ENCODE results near the gene TXNDC17.
"Not testable (repeated sequence)": the region's sequence is repeated elsewhere in the genome, so short reads cannot be mapped to it uniquely, and the experiment has no call there.

TXNDC17 gene

DNA sequence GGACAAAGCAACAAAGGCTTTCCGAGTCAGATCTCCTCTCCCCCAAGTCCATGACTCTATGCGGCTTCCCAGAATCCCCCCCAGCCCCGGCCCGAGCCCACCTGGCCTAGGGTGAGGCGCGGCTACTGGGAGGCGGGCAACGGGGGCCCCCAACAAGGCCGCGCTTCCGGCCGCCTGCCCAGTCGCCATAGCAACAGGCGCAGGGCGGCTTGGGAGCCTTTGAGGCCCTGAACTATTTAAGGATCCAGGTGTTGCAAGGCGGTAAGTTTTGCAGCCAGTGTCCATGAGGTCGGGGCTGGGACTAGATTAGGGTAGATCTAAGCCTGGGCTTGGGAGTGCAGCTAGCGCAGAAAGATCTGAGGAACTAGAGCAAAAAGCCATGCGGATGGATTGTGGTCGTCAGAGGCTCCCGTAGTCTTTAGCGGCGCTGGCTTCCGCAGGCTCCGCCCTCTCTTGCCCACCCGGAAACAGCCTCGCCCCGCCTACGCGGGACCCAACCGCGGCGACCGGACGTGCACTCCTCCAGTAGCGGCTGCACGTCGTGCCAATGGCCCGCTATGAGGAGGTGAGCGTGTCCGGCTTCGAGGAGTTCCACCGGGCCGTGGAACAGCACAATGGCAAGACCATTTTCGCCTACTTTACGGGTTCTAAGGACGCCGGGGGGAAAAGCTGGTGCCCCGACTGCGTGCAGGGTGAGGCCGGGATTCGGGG, at the start of gene TXNDC17, which contains the start of gene KIAA0753:
Gene TXNDC17, plus strand, starts transcription at position 525 of the 711 bp plus-strand sequence. Its CDS starts 23 bp downstream, at position 548.
Gene KIAA0753, minus strand, starts transcription at position 176 of the 711 bp plus-strand sequence. CDS start 5,608 bp downstream, outside the sequence.
- DNase-seq (ENCODE audit: low read depth in 2 of 2): peak; percentile 93 to 95

DNA sequence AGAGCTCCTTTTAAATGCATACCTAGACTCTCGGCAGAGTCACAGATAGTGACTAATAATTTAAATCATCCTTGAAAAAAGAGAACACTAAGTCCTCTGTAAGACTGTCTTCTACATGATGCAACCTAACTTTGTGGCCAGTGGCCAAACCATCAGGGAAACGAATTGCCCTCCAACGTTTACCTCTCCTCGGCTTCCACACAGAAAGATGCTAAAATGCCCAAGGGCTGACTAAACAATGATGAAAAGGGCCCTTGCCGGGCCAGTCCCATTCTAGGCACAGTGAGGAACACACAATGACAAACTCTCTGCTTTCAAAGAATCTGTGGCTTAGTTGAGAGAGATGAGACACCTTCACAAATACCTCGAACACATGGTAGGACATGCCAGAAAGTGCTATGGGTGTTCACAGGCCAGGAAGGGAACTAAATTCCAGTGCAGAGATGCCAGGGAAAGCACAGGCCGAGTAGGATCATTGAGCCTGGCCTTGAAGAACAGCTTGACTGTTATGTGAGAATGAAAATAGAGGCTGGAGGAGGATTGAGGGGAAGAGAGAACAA, 49.2 kb upstream of the TXNDC17 start:
- DNase-seq (ENCODE audit: low read depth in 2 of 2): no peak

DNA sequence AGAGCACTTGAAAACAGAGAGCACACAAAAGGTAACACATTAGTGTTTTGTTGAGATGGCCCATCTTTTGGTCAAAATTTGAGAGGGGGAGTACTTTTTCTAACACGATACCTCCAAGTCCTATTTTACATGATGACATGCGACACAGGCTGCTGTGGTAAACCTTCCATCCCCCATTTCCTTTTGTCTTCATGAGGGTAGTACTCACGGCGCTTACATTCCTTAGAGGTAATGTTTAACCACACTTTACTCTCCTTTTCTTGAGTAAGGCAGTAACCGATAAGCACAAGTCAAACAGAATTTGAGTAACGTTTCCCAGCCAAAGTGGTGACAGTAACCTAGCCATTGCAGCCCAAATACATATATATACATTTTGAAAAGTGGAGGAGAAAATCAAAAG, 48.7 kb upstream of the TXNDC17 start:
- no peak for DNase-seq (ENCODE audit: low read depth in 2 of 2)

- not testable (repeated sequence) for DNase-seq (ENCODE audit: low read depth in 2 of 2)
Measured at GRCh38 chr17:6593371-6593770, 47.5 kb upstream of the TXNDC17 start.

DNA sequence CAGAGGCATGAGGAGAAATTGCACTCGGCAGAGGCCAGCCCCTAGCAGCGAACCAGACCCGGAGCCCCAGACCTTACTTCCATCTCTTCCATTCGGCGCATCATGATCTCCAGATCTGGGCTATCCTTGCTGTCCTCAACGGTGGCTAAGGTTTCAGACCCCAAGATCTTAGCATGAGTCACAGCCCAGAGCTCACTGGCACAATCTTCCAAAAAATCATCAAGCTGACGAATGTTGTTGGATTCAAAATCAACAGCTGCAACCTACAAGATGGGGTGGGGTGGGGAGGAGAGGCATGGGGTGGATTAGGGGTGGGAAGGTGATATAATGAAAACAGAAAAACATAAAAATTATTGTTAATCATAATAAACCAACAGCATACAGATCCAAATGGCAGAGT, 44.8 kb upstream of the TXNDC17 start:
- DNase-seq (ENCODE audit: low read depth in 2 of 2): no peak

- DNase-seq (ENCODE audit: low read depth in 2 of 2): no peak
Measured at GRCh38 chr17:6596511-6596910, 44.3 kb upstream of the TXNDC17 start.

DNA sequence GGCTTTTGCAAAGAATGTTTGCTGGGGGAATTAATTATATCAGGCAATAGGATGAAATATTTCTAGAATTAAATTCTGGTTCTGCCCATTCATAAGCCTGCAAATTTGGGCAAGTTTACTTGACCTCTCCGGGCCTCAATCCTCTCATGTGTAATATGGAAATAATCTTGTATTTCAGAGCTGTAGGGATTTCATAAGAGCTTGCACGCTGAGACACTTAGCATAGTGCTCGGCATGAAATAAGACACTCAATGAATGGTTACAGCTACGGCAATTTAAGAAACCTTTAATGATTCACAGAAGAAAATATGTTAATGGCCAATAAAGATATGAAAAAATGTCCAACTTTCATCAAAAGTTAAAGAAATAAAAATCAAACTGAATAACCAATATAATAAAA, 43.9 kb upstream of the TXNDC17 start:
- no peak for DNase-seq (ENCODE audit: low read depth in 2 of 2)

GRCh38 chr17:6597727-6598126, 43.1 kb upstream of the TXNDC17 start:
- DNase-seq (ENCODE audit: low read depth in 2 of 2): no peak

DNA sequence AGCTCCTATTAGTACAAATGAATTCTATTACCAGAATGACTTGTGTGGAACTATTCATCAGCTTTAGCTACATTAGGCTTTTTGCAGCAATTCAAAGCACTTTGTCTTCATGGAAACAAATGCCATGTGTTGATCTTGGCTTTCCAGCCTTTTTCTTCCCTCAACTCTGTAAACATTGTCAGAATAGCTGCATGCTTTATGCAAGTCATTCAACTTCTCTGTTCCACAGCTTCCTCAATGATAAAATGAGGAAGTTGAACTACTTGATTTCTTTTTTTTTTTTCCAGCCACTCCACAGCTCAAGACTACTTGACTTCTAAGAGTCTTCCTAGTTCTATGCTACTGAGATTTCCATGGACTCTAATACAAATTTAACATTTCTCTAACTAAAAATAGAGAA, 41.5 kb upstream of the TXNDC17 start:
- DNase-seq (ENCODE audit: low read depth in 2 of 2): no peak

GRCh38 chr17:6602141-6602540, 38.7 kb upstream of the TXNDC17 start:
- DNase-seq (ENCODE audit: low read depth in 2 of 2): no peak

DNA sequence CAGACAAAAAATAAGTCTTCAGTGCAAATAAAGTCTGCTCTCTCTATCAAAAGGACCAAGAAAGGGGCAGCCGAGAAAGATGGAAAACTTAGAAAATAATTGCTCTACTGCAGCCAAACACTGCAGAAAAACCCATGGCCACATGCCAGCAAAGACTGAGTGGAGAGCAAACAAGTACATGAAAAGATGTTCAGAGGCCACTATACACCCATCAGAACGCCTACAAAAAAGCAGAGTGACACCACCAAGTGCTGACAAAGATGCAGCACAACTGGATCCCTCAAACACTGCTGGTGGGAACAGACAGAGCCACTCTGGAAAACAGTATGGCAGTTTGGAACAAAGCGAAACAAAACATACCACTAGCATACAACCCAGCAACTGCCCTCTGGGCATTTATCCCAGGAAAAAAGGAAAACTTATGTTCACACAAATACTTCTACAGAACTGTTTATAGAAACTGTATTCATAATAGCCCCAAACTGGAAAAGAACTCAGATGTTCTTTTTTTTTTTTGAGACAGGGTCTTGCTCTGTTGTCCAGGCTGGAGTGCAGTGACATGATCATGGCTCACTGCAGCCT, 37.0 kb upstream of the TXNDC17 start:
- no peak for DNase-seq (ENCODE audit: low read depth in 2 of 2)

DNA sequence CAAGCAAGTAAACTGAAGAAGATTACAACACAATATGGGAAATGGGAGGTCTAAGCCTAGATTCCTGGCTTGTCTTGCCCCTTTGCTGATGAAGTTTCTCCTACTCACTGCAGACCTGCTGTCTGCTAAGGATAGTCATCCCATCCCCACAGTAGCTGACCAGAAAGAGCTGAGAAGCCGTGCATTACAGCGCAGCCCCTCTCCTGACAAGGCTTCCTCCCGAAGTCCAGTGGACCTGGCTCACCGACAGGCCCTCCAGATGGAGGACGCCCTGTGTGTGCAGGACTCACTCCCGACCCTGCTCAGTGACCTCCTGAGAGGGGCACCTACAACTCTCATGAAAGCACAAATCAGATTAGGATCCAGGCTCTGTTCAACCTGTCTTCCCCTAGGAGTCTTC, 35.7 kb upstream of the TXNDC17 start:
- DNase-seq (ENCODE audit: low read depth in 2 of 2): no peak

DNA sequence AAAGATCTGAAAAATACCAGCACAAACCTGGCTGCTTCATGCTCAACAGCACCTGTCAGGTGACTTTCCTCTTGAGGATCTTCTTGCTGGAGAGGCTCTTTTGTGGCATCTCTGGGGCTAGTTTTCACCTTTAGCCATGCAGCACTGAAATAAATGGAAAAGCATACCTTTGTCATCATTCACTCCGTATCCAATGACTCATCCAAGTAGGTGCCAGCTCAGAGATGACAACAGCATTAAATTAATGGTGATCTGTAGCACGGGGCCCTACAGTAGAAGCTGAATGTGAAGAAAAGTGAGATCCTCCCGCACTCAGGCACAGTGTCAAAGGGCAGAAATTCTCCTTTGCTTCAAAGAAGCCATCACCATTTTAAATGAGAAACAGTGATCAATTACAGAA, 32.5 kb upstream of the TXNDC17 start:
- no peak for DNase-seq (ENCODE audit: low read depth in 2 of 2)

GRCh38 chr17:6610011-6610410, 30.8 kb upstream of the TXNDC17 start:
- no peak for DNase-seq (ENCODE audit: low read depth in 2 of 2)

- DNase-seq (ENCODE audit: low read depth in 2 of 2): no peak
Measured at GRCh38 chr17:6611231-6611630, 29.6 kb upstream of the TXNDC17 start.

GRCh38 chr17:6623941-6624340, 16.9 kb upstream of the TXNDC17 start:
- no peak for DNase-seq (ENCODE audit: low read depth in 2 of 2)

GRCh38 chr17:6626616-6627015, 14.2 kb upstream of the TXNDC17 start:
- no peak for DNase-seq (ENCODE audit: low read depth in 2 of 2)

GRCh38 chr17:6627019-6627418, 13.8 kb upstream of the TXNDC17 start:
- no peak for DNase-seq (ENCODE audit: low read depth in 2 of 2)

DNA sequence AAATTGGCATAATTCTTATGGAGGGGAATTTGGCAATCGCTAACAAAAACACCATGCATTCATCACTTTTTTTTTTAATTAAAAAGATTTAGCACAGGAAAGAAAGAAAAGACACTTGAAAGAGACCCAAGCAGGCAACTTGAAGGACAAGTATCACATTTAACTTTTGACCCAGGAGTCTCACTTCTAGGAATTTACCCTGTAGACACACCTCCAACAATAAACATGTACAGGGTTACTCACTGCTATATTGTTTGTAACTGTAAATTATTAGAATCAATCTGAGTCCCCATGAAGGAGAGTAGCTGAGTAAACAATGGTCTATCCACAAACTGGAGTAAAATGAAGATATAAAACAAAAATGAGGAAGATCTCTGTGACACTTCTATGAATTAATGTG, 10.5 kb upstream of the TXNDC17 start:
- DNase-seq (ENCODE audit: low read depth in 2 of 2): no peak

DNA sequence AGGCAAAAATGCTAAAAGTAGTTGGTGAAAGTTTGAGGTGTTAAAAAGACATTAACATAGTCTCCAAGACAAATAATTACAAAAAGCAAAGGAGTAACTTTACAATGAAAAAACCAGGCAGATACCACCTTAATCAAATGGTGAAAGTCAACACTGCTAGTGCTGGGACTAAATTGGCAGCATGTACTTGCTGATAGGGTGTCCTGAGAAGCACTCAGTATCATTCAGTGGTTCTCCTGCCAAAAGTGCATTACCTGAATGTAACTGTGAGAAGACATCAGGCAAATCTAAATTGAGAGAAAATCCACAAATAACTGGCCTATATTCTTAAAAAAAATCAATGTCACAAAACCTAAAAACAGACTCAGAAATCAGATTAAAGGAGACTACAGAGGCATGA, 8.3 kb upstream of the TXNDC17 start:
- DNase-seq (ENCODE audit: low read depth in 2 of 2): no peak

GRCh38 chr17:6633263-6633662, 7.6 kb upstream of the TXNDC17 start:
- no peak for DNase-seq (ENCODE audit: low read depth in 2 of 2)

DNA sequence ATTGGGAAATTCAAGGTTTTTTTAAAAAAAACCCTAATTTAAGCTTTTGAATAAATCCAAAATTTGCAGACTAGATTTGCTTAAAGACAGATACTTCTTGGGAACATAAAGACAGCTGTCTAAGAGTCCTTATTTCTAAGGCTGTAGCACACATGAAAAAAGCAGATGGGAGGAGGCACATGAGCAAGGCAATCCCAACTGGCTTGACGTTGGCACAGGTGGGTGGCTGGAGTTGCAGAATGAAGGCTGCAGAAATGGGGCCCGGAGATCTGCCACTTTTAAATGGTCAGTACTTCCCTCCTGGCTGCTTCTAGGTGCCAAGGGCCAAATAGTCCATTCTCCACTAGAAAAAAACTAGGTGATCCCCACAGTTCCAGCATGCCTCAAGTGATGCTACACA, 4.8 kb upstream of the TXNDC17 start:
- DNase-seq (ENCODE audit: low read depth in 2 of 2): no peak
